ENCODE results near the gene CAMTA1.

DNA sequence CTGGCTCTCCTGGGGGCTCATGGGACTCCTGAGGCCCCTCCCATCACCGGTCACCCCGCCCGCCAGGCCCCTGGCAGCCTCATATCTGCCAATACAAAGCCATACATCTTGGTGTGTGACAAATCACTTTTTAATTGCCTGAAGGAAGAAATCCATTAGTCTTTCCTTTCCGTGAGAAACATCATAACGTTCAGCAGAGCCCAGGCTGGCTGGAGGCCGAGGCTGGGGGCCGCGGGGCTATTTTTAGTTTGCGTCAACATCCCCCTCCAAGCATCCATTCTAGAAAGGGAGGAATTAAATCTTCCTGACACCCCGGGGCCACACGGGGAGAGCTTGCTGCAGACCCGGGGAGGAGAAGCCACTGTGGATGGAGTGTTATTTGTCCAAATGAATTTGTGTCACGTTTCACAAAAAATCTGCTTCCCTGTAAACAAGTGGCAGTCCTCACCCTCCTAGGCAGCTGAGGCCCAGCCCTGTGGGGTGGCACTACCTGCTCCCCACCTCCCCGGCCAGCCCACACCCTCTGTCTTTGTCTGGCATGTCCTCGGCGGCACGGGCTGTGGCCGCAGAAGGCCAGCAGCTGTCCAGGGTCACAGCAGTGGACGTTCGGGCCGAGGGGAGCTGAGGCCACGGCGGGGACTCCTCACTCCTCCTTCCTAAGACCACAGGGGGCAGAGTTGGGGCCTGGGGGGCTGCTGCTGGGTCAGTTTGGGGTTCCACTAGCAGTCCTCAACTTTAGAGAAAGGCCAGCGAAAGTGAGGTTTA is 749.0 kb downstream of the CAMTA1 start:
- TF ChIP-seq, protein P1, sequence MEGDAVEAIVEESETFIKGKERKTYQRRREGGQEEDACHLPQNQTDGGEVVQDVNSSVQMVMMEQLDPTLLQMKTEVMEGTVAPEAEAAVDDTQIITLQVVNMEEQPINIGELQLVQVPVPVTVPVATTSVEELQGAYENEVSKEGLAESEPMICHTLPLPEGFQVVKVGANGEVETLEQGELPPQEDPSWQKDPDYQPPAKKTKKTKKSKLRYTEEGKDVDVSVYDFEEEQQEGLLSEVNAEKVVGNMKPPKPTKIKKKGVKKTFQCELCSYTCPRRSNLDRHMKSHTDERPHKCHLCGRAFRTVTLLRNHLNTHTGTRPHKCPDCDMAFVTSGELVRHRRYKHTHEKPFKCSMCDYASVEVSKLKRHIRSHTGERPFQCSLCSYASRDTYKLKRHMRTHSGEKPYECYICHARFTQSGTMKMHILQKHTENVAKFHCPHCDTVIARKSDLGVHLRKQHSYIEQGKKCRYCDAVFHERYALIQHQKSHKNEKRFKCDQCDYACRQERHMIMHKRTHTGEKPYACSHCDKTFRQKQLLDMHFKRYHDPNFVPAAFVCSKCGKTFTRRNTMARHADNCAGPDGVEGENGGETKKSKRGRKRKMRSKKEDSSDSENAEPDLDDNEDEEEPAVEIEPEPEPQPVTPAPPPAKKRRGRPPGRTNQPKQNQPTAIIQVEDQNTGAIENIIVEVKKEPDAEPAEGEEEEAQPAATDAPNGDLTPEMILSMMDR (conservative IDR thresholded peaks at IDR 0.05; ENCODE audit: low read depth, low read length), result no peak
- no peak for TF ChIP-seq EZH2 (IDR thresholded peaks at IDR 0.05; ENCODE audit: borderline replicate concordance, low read depth, low read length, poor library complexity, severe bottlenecking)

Data from A673 (cell line).